Neural progenitor cell (in vitro differentiated cells): ENCODE results near the gene PFN4. TPM values are rescaled to one million over a fixed set of nuclear protein-coding genes. Genes with fewer than 3 reads are reported as not detected.

ENCODE experiments used
- DNase-seq: peaks from one replicate; pipeline ENCODE4 v3.0.0-alpha.2; 2016; ENCODE audit warnings: low spot score
- H2AFZ ChIP-seq: fragments of 200-600 bp; sonication (generic); replicated peaks from 2 replicates; pipeline ENCODE4 v1.6.1; 2016; ENCODE audit warnings: antibody characterized with exemption
- H3F3A ChIP-seq: fragments of 200-600 bp; sonication (generic); 2 replicates; pipeline ENCODE4 v1.6.1; 2016; ENCODE audit warnings: antibody characterized with exemption, low read depth
- H3K27ac ChIP-seq: fragments of 200-600 bp; sonication (generic); 2 replicates; pipeline ENCODE4 v1.5.1; 2016; ENCODE audit warnings: mild to moderate bottlenecking
- H3K27me3 ChIP-seq: fragments of 200-600 bp; sonication (generic); 2 replicates; pipeline ENCODE4 v1.6.1; 2016; ENCODE audit warnings: mild to moderate bottlenecking, moderate library complexity
- H3K36me3 ChIP-seq: fragments of 200-600 bp; sonication (generic); 2 replicates; pipeline ENCODE4 v1.5.1; 2016
- H3K4me1 ChIP-seq: fragments of 200-600 bp; sonication (generic); 2 replicates; pipeline ENCODE4 v1.6.1; 2016; ENCODE audit warnings: mixed run types
- H3K4me2 ChIP-seq: fragments of 200-600 bp; sonication (generic); 2 replicates; pipeline ENCODE4 v1.6.1; 2016
- H3K4me3 ChIP-seq: fragments of 200-600 bp; sonication (generic); 2 replicates; pipeline ENCODE4 v1.5.1; 2016
- H3K79me2 ChIP-seq: fragments of 200-600 bp; sonication (generic); 2 replicates; pipeline ENCODE4 v1.6.1; 2016; ENCODE audit warnings: low read depth
- H3K9ac ChIP-seq: fragments of 200-600 bp; sonication (generic); 2 replicates; pipeline ENCODE4 v1.6.1; 2016
- H3K9me3 ChIP-seq: fragments of 200-600 bp; sonication (generic); 2 replicates; pipeline ENCODE4 v1.5.1; 2016; ENCODE audit warnings: low read depth
- H4K20me1 ChIP-seq: fragments of 200-600 bp; sonication (generic); 2 replicates; pipeline ENCODE4 v1.6.1; 2016; ENCODE audit warnings: low read depth
- H3K27ac Mint-ChIP-seq: 3 replicates; pipeline ENCODE4 v1.8.0; 2021; ENCODE audit warnings: mixed read lengths
- H3K27me3 Mint-ChIP-seq: 2 replicates; pipeline ENCODE4 v1.8.0; 2022; ENCODE audit warnings: low read depth, mild to moderate bottlenecking, inconsistent platforms, moderate library complexity, mixed read lengths; ENCODE audit not compliant: insufficient read depth
- H3K36me3 Mint-ChIP-seq: 3 replicates; pipeline ENCODE4 v1.8.0; 2021; ENCODE audit warnings: mixed read lengths
- H3K4me1 Mint-ChIP-seq: 3 replicates; pipeline ENCODE4 v1.8.0; 2021; ENCODE audit warnings: mixed read lengths
- H3K4me3 Mint-ChIP-seq: 3 replicates; pipeline ENCODE4 v1.8.0; 2021; ENCODE audit warnings: mild to moderate bottlenecking, moderate library complexity, mixed read lengths
- H3K9me3 Mint-ChIP-seq: 3 replicates; pipeline ENCODE4 v1.8.0; 2020; ENCODE audit warnings: mixed read lengths
- CTCF ChIP-seq: fragments of 200-600 bp; sonication (generic); IDR thresholded peaks from 2 replicates; pipeline ENCODE4 v1.5.1; 2017; ENCODE audit warnings: antibody characterized with exemption, mild to moderate bottlenecking
- EZH2 ChIP-seq: fragments of 200-600 bp; sonication (generic); IDR thresholded peaks from 2 replicates; pipeline ENCODE4 v1.6.1; 2017; ENCODE audit warnings: antibody characterized with exemption, mild to moderate bottlenecking, moderate library complexity
- EZH2phosphoT487 ChIP-seq: fragments of 200-600 bp; sonication (generic); IDR thresholded peaks from 2 replicates; pipeline ENCODE4 v1.6.1; 2017; ENCODE audit warnings: antibody characterized with exemption
- total RNA-seq: library from RNA; depleted of rRNA; stranded (reverse); fragments of >200 nt; gene quantifications from 2 replicates; pipeline ENCODE4 v1.2.3, GENCODE V29; 2015; ENCODE audit warnings: low replicate concordance

The PFN4 gene
- total RNA-seq, 1 donor from 2014 or later = 0.21 TPM

- Mint-ChIP-seq H3K4me3 (no peak overlapping the region), H3K27me3 (peaks cover 5% of the 10 kb centered on the region)
Measured at GRCh38 chr2:24125956-24126355, 2.8 kb upstream of the PFN4 start.

GRCh38 chr2:24123922-24124580, 917 bp upstream of the PFN4 start:
- Histone ChIP-seq H3K79me2 (peaks cover 4% of the 10 kb centered on the region), H3K36me3 (no peaks in the 10 kb centered on the region), H3F3A (peaks cover 18% of the 10 kb centered on the region), H3K9ac (peak overlapping the region; percentile 50), H3K27ac (no peak overlapping the region), H4K20me1 (no peaks in the 10 kb centered on the region), H2AFZ (peak overlapping the region; percentile 80), H3K4me1 (peaks cover 25% of the 10 kb centered on the region), H3K4me2 (peak overlapping the region; percentile 83), H3K4me3 (peak overlapping the region; percentile 65), H3K27me3 (no peaks in the 10 kb centered on the region), H3K9me3 (no peaks in the 10 kb centered on the region)
- H3K4me3 Mint-ChIP-seq = peak overlapping the region; percentile 88
- peak overlapping the region; percentile 46 for H3K27ac Mint-ChIP-seq
- H3K9me3 Mint-ChIP-seq = peaks cover 3% of the 10 kb centered on the region
- peaks cover 5% of the 10 kb centered on the region for H3K27me3 Mint-ChIP-seq
- H3K4me1 Mint-ChIP-seq = peaks cover 21% of the 10 kb centered on the region
- no peak for DNase-seq
- H3K36me3 Mint-ChIP-seq = no peaks in the 10 kb centered on the region
- TF ChIP-seq EZH2phosphoT487 (no peak), EZH2 (no peak), CTCF (no peak)

More at GRCh38 chr2:24125956-24126355, 2.8 kb upstream of the PFN4 start:
- Histone ChIP-seq H3K4me2 (no peak overlapping the region), H3K79me2 (peaks cover 4% of the 10 kb centered on the region), H3K9me3 (no peaks in the 10 kb centered on the region), H4K20me1 (no peaks in the 10 kb centered on the region), H3K27me3 (no peaks in the 10 kb centered on the region), H2AFZ (no peak overlapping the region), H3K4me1 (peaks cover 25% of the 10 kb centered on the region), H3F3A (peaks cover 16% of the 10 kb centered on the region), H3K9ac (no peak overlapping the region), H3K27ac (no peak overlapping the region), H3K36me3 (no peaks in the 10 kb centered on the region), H3K4me3 (no peak overlapping the region)
- no peak for DNase-seq
- no peak for TF ChIP-seq CTCF
- Mint-ChIP-seq H3K4me1 (peaks cover 20% of the 10 kb centered on the region), H3K9me3 (peaks cover 3% of the 10 kb centered on the region), H3K27ac (no peak overlapping the region), H3K36me3 (no peaks in the 10 kb centered on the region)

GRCh38 chr2:24122366-24123194, 554 bp downstream of the PFN4 start:
- H3K27me3 ChIP-seq = no peaks in the 10 kb centered on the region
- peak overlapping the region; percentile 50 for H3K9ac ChIP-seq
- Mint-ChIP-seq H3K36me3 (no peaks in the 10 kb centered on the region), H3K4me3 (peak overlapping the region; percentile 85), H3K9me3 (peaks cover 3% of the 10 kb centered on the region), H3K27ac (no peak overlapping the region), H3K27me3 (peaks cover 5% of the 10 kb centered on the region), H3K4me1 (peaks cover 21% of the 10 kb centered on the region)
- H4K20me1 ChIP-seq = no peaks in the 10 kb centered on the region
- H3K79me2 ChIP-seq = peaks cover 4% of the 10 kb centered on the region
- no peak for TF ChIP-seq CTCF
- TF ChIP-seq EZH2 = no peak
- no peak for TF ChIP-seq EZH2phosphoT487
- DNase-seq = peak; percentile 21
- no peak overlapping the region for H3K27ac ChIP-seq
- peaks cover 25% of the 10 kb centered on the region for H3K4me1 ChIP-seq
- H2AFZ ChIP-seq = peak overlapping the region; percentile 80
- H3K36me3 ChIP-seq = no peaks in the 10 kb centered on the region
- peak overlapping the region; percentile 65 for H3K4me3 ChIP-seq
- H3K4me2 ChIP-seq = peak overlapping the region; percentile 83
- H3K9me3 ChIP-seq = no peaks in the 10 kb centered on the region
- peaks cover 18% of the 10 kb centered on the region for H3F3A ChIP-seq
